Right lobe of liver (tissue), 4 donors: ENCODE results near the gene RASD2.

Source experiments
- CTCF ChIP-seq, 4 donors: fragments of 200-600 bp in 3 of 4; fragments of 450-650 bp in 1 of 4; IDR thresholded peaks; one replicate each; pipeline versions ENCODE4 v1.5.1 to v1.8.0; 2016 to 2022; ENCODE audit warnings: antibody characterized with exemption in 4 of 4, mild to moderate bottlenecking in 2 of 4
- POLR2A ChIP-seq: fragments of 450-650 bp; IDR thresholded peaks from one replicate; pipeline ENCODE4 v1.6.1; 2017; ENCODE audit warnings: antibody characterized with exemption, mild to moderate bottlenecking
- donor health status: DM: no; HTN: no; CAD: no.
- donor health status: DM: no; HTN: no; CAD: no.
- donor health status: DM: no; HTN: yes; CAD: no.

GRCh38 chr22:35582218-35582860 is 41.7 kb downstream of the RASD2 start:
- TF ChIP-seq CTCF (IDR thresholded peaks at IDR 0.05) (no peak), POLR2A (no peak)
